ENCODE results near the gene CHN2. TPM values are rescaled to one million over a fixed set of nuclear protein-coding genes. Genes with fewer than 3 reads are reported as not detected.

Gene CHN2
- total RNA-seq, 2 experiments from 2014 or later = 10.1 to 12.6 TPM

DNA sequence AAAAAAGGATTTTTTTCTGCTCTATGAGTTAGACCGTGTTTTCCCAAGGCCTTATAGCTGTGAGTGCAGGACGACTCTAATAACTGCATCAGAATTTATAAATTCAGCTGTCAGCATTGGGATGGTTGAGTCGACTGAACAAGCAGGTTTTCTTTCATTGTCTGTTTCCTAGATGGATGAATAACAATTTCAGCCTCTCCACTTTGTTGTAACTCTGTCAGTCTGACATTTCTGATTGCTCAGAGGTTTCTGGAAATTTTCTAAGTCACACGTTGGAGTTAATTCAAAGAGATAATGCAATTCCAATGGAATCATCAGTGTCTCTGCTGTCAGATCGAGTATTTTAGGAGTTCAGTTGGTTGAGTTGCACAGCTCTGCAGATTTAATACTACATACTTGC is 159.2 kb downstream of the CHN2 start:
- Mint-ChIP-seq H3K27ac (no peak overlapping the region), H3K4me3 (no peak overlapping the region), H3K27me3 (no peaks in the 10 kb centered on the region), H3K4me1 (peaks cover 2% of the 10 kb centered on the region), H3K9me3 (ENCODE audit: low read depth) (no peaks in the 10 kb centered on the region), H3K36me3 (no peaks in the 10 kb centered on the region)
- no peak for ATAC-seq
- DNase-seq = no peak
- CTCF ChIA-PET = no interaction called here

DNA sequence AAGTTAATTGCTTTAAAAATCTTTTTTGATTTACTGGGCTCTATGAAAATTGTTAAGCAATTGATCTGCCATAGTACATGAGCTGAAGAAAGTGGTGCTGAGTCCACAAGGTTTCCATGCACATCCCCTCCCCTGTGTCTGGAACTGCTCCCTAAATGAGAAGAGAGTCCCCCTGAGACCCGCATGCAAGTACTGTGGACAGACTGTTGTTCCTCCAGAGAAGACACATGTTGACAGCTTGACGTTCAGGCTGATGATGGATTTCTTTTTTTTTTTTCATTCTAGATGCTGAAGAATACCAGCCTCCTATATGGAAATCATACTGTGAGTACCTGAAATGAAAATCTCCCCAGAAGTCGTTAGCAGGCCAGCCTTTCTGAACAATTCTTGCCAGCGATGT is 159.8 kb downstream of the CHN2 start:
- H3K27ac Mint-ChIP-seq = no peak overlapping the region
- no peaks in the 10 kb centered on the region for H3K36me3 Mint-ChIP-seq

DNA sequence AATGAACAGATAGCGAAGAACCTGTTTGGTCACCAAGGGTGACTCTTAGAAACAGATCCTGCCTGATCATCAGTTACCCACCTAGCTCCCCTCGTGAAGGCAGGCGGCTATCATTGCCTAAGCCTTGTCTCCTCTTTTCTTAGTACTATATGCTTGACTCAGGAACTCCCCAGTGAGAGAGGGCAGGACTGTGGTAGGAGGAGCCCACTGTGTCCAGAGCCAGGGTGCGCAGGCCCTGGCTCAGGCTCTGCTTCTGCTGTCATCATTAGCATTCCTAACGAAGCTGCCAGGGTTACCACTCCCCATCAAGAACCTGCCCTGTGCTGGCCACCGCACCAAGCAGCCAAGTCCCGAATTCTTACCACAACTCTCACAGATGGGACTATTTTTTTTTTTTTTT is 160.8 kb downstream of the CHN2 start:
- no peak overlapping the region for H3K27ac Mint-ChIP-seq
- no peaks in the 10 kb centered on the region for H3K36me3 Mint-ChIP-seq
- CTCF ChIA-PET = interaction anchor here (1.9 kb wide), 1 partner anchor 166 kb away, joined by 5 read pairs; no protein-coding TSS in a partner anchor
- H3K4me1 Mint-ChIP-seq = no peaks in the 10 kb centered on the region
- no peak for DNase-seq
- H3K9me3 Mint-ChIP-seq (ENCODE audit: low read depth) = no peaks in the 10 kb centered on the region
- H3K27me3 Mint-ChIP-seq = no peaks in the 10 kb centered on the region
- H3K4me3 Mint-ChIP-seq = no peak overlapping the region
- ATAC-seq = no peak

More for the DNA sequence above, 159.8 kb downstream of the CHN2 start:
- Mint-ChIP-seq H3K9me3 (ENCODE audit: low read depth) (no peaks in the 10 kb centered on the region), H3K4me3 (no peak overlapping the region), H3K27me3 (no peaks in the 10 kb centered on the region), H3K4me1 (no peaks in the 10 kb centered on the region)
- DNase-seq = no peak
- ATAC-seq = no peak
- CTCF ChIA-PET = no interaction called here

DNA sequence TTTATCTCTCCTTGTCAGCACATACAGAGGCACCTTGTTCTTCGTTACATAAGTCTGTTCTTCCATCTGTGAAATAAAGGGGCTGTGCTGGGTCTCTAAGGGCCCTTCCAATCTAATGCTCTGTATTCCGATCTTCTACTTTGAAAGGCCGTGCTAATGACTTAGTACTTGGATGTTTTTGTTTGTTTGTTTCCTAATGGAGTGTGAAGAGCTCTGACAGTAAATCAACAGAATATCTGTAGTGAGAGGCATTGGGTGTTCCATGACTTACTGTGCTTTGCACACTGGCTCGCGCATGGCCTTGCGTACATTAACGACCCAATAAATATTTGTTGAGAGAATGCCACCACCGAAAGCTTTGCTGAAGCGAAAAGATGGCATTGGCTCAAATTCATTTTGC is 162.1 kb downstream of the CHN2 start:
- H3K27me3 Mint-ChIP-seq = no peaks in the 10 kb centered on the region
- no peak overlapping the region for H3K27ac Mint-ChIP-seq
- H3K4me3 Mint-ChIP-seq = no peak overlapping the region
- ATAC-seq (no peak), DNase-seq (no peak)
- no peaks in the 10 kb centered on the region for H3K36me3 Mint-ChIP-seq
- CTCF ChIA-PET = interaction anchor here (1.1 to 1.9 kb wide), 2 partner anchors 18 to 167 kb away, joined by 3 to 5 read pairs; no protein-coding TSS in a partner anchor
- no peaks in the 10 kb centered on the region for H3K4me1 Mint-ChIP-seq
- H3K9me3 Mint-ChIP-seq (ENCODE audit: low read depth) = no peaks in the 10 kb centered on the region

DNA sequence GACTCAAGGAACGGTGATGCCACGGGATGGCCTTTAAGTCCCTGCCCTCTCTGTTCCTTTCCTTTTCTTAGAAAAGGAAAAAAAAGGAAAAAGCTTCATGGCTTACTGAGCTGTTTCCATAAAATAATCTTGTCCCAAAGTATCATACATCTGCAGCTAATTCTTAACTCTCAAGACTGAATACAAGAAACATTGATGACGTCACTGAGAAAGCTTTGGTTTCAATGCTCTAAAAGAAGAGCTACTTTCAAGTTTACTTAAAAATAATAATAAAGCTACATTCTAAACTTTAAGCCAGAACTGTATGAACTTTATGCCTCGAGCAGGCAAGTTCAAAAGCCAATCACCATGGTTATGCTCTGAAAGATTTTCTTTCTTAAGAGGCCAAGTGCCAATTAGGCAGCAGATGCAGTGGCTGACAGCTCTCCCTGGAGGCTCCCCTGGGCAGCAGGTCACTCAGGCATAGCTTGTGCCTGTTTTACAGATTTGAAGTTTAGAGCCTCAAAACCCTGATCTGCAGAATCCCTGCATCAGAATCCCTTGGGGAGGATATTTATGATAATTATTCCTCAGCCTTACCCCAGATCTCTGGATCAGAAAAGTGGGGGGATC is 165.0 kb downstream of the CHN2 start:
- ATAC-seq (no peak), DNase-seq (no peak)
- no peak overlapping the region for H3K27ac Mint-ChIP-seq
- H3K27me3 Mint-ChIP-seq = no peaks in the 10 kb centered on the region
- H3K4me3 Mint-ChIP-seq = no peak overlapping the region
- H3K9me3 Mint-ChIP-seq (ENCODE audit: low read depth) = no peaks in the 10 kb centered on the region
- no peaks in the 10 kb centered on the region for H3K36me3 Mint-ChIP-seq
- CTCF ChIA-PET = no interaction called here
- H3K4me1 Mint-ChIP-seq = no peaks in the 10 kb centered on the region

DNA sequence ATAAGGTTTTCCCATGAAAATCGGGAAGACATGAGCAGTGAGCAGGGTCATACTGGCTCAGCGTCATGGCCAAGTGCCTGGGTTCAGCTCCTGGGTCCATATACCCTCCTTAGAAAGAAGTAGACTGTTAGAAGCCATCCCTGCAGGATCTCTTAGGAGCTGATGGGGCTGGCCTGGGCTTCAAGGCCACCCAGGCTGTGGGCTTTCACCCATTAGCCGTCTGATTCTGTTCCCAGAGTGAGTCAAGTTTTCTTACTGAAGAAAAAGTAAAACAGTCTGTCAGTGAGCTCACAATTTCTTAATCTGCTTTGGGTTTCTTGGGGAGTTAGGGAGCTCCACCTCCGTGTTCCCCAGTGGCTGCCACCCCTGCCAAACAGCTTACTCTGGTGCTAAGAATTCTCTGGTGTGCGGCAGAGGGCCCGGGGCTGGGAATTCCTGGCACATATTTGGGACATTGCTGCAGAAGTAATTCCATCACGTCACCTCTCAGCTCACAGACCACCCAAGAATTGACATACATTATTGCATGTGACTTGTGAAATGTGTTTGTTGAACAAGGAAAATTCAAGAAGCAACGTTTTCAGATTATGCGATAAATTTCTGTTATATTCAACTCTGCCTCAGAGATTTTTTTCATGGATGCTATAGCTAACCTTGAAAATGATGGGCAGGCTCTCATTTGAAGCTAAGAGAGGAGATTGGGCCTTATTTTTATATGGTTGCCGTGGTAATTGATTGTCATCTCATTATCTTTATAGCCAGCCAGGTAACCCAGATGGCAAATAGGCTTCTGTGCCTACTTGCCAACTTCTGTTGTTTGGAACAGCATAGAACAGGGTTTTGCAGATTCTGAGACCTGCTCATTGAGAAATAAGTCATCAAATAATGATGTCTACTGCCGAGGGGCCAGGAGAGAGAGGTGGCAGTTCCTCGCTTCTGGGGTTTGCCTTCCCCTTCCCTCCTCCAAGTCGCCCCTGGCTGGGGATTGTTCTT is 166.4 kb downstream of the CHN2 start:
- CTCF ChIA-PET = interaction anchor here (1.1 kb wide), 1 partner anchor 57 kb away, joined by 3 read pairs; no protein-coding TSS in a partner anchor
- Mint-ChIP-seq H3K4me3 (no peak overlapping the region), H3K27me3 (no peaks in the 10 kb centered on the region), H3K36me3 (no peaks in the 10 kb centered on the region), H3K9me3 (ENCODE audit: low read depth) (no peaks in the 10 kb centered on the region), H3K4me1 (no peaks in the 10 kb centered on the region), H3K27ac (no peak overlapping the region)
- DNase-seq (no peak), ATAC-seq (no peak)

DNA sequence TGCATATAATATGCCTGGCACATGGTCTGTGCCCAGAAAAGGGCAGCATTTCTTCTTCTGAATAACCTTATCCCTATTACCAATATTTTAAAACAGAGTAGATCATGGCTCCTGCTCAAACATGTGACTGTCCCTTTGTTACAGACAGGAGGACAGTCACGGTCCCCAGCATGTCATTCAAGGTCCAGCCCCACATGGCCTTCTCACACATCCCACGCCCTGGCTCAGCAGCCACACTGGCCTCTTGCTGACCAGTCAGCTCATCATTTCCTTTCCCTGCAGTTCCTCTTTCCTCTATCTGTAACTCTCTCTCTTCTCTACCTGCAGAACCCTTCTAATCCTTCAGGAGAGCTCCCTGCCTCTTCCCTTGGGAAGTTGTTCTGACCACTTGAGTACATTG is 167.8 kb downstream of the CHN2 start:
- H3K27ac Mint-ChIP-seq = no peak overlapping the region
- no peaks in the 10 kb centered on the region for H3K27me3 Mint-ChIP-seq
- CTCF ChIA-PET = no interaction called here
- no peaks in the 10 kb centered on the region for H3K4me1 Mint-ChIP-seq
- H3K4me3 Mint-ChIP-seq = no peak overlapping the region
- no peaks in the 10 kb centered on the region for H3K36me3 Mint-ChIP-seq
- H3K9me3 Mint-ChIP-seq (ENCODE audit: low read depth) = no peaks in the 10 kb centered on the region
- DNase-seq = no peak
- no peak for ATAC-seq

DNA sequence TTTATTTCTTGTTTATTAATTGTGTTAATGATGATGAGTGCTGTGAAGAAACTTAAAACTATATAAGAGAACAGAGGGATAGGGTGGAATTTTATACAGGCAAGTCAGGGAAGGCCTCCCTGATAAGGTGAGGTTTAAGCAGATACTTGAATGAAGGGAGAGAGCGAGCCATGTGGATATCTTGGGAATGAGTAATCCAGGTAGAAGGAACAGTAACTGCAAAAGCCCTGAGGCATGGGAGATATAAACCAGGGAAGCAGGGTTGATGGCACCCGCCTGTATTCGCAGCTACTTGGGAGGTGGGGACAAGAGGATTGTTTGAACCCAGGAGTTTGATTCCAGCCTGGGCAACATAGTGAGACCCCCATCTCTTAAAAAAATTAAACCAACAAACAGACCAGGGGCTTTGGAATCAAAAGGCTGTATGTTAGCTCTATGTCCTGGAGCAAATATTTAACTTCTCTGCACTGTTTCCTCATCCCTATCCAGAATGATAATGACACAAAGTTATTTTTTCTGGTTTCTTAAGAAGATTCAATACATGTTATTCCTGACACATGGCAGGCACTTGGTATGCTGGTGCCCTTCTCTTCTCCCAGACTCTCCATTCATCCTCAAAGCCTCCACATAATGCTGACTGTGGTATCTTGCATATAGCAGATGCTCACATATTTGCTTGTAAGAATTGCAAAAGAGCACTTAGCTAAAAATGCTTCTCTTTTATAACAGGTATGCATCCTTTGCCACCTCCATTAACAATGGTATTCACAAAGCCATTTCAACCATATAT is 169.3 kb downstream of the CHN2 start:
- Mint-ChIP-seq H3K9me3 (ENCODE audit: low read depth) (no peaks in the 10 kb centered on the region), H3K4me1 (no peaks in the 10 kb centered on the region), H3K27ac (no peak overlapping the region), H3K36me3 (no peaks in the 10 kb centered on the region), H3K27me3 (no peaks in the 10 kb centered on the region), H3K4me3 (no peak overlapping the region)
- no peak for DNase-seq
- CTCF ChIA-PET = interaction anchor here (0.5 kb wide), 1 partner anchor 988 kb away, joined by 3 read pairs; no protein-coding TSS in a partner anchor
- no peak for ATAC-seq

DNA sequence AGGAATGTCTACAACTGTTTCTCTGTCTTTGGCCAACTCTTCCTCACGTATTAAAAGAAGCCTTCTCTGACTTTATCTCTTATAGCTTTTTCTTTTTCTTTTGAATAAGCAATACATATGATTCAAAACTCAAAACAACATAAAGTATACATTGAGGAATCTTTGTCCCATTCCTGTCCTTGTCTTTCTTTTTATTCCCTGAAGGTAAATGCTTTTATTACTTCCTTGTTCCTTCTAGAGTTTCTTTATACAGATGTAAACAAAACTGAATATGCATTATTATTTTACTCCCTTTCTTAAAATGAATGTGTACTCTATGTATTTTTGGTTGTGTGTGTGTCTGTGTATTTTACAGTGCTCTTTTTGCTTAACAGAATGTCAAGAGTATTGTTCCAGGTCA is 170.1 kb downstream of the CHN2 start:
- no peaks in the 10 kb centered on the region for H3K4me1 Mint-ChIP-seq
- DNase-seq (no peak), ATAC-seq (no peak)
- H3K4me3 Mint-ChIP-seq = no peak overlapping the region
- no peak overlapping the region for H3K27ac Mint-ChIP-seq
- no peaks in the 10 kb centered on the region for H3K9me3 Mint-ChIP-seq (ENCODE audit: low read depth)
- no peaks in the 10 kb centered on the region for H3K27me3 Mint-ChIP-seq
- no peaks in the 10 kb centered on the region for H3K36me3 Mint-ChIP-seq
- CTCF ChIA-PET = interaction anchor here (1.1 kb wide), 1 partner anchor 17 kb away, joined by 3 read pairs; no protein-coding TSS in a partner anchor

DNA sequence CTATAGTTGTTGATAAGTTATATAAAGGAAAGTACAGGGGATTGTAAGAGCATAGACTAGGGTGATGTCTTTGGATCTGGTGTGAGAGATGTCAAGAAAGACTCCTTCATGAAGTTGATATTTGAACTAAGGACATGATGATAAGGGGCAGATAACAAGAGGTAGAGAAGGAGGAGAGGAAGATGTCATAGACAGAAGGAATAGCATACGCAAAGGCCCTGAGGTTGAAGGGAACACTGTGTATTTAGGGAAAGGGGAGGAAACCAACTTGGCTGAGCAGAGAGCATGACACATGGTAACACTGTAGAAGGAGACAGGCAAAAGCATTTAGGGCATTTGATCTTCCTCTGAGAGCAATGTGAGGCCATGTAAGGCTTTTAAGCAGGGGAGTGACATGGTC is 170.8 kb downstream of the CHN2 start:
- Mint-ChIP-seq H3K9me3 (ENCODE audit: low read depth) (no peaks in the 10 kb centered on the region), H3K4me1 (peaks cover 1% of the 10 kb centered on the region), H3K27ac (no peak overlapping the region), H3K27me3 (no peaks in the 10 kb centered on the region), H3K36me3 (no peaks in the 10 kb centered on the region), H3K4me3 (no peak overlapping the region)
- DNase-seq = no peak
- CTCF ChIA-PET = interaction anchor here (1.1 kb wide), 1 partner anchor 18 kb away, joined by 3 read pairs; no protein-coding TSS in a partner anchor
- no peak for ATAC-seq

DNA sequence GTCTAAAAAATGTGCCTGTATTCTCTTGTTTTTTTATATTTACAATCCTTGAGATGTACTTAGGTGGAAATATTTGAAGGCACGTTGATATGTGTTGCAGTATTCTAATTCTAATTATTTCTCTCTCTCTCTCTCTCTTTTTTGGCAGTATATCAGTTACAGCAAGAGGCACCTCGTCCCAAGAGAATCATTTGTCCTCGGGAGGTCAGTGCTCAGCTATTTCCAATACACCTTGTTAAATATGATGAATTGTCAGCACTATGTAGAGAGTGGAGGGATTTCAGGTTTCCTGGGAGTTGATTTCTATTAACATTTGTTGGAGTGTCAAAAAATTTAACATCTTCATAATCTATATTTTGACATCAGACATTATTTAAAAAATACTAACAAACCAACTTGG is 173.2 kb downstream of the CHN2 start:
- Mint-ChIP-seq H3K27ac (no peak overlapping the region), H3K27me3 (no peaks in the 10 kb centered on the region), H3K36me3 (no peaks in the 10 kb centered on the region), H3K4me3 (no peak overlapping the region), H3K9me3 (ENCODE audit: low read depth) (no peaks in the 10 kb centered on the region), H3K4me1 (peaks cover 2% of the 10 kb centered on the region)
- CTCF ChIA-PET = no interaction called here
- DNase-seq = no peak
- ATAC-seq = no peak

DNA sequence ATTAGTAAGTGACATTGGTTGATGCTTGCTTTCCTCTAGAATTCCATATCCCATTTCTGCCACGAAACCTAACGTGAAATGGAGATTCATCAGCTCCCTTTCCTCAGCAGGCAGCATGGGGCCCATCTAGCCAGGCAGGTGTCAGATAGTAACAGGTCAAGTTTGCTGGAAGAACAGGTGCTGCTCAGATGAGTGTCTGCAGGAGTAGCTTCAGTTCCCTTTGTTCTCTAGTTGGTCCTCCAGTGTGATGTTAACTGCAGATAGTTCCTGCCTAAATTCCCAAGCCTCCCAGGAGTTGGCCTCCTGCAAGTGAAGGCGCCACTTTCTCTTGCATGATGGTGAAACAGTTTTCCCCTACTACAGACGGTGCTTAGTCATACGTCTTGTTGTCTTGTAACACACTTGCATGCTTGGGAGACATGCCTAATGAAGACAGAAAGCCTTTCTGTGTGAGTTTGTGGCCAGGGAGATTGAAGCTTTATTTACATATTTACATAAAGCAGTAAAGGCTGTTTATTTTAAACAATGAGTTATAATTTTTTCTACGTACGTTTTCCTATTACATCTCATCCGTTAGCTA is 175.4 kb downstream of the CHN2 start:
- DNase-seq (no peak), ATAC-seq (no peak)
- Mint-ChIP-seq H3K36me3 (no peaks in the 10 kb centered on the region), H3K4me3 (no peak overlapping the region), H3K9me3 (ENCODE audit: low read depth) (no peaks in the 10 kb centered on the region), H3K27ac (no peak overlapping the region), H3K27me3 (no peaks in the 10 kb centered on the region), H3K4me1 (peaks cover 2% of the 10 kb centered on the region)
- CTCF ChIA-PET = interaction anchor here (0.9 to 1.0 kb wide), 2 partner anchors 179 to 361 kb away, joined by 3 read pairs; no protein-coding TSS in a partner anchor

Data from activated CD8-positive, alpha-beta memory T cell treated with anti-CD3 and anti-CD28 coated beads, Interleukin-2, amount 10 ng/mL, durations not matched to agents 7 days and 5 days (primary cell).